Transverse colon (tissue), 3 donors: ENCODE measurements around the gene NPIPA3.
A peak's percentile ranks its signal among the peaks of the same experiment; 100 is the strongest.

Experiments
- CTCF ChIP-seq, 5 experiments: fragments of 200-600 bp in 3 of 5; fragments of 450-650 bp in 2 of 5; sonication (generic) in 3 of 5; IDR thresholded peaks; 1 replicate in 2 of 5; 2 replicates in 3 of 5; pipeline ENCODE4 v1.5.1; 2016 to 2017; ENCODE audit warnings: antibody characterized with exemption in 5 of 5, inconsistent platforms in 3 of 5, mild to moderate bottlenecking in 2 of 5, moderate library complexity in 1 of 5
- EP300 ChIP-seq: sonication (generic); formaldehyde crosslinking; IDR thresholded peaks from one replicate; pipeline ENCODE4 v1.6.1; 2017; ENCODE audit warnings: antibody characterized with exemption, low read depth
- POLR2A ChIP-seq: fragments of 450-650 bp; IDR thresholded peaks from one replicate; pipeline ENCODE4 v1.6.1; 2016; ENCODE audit warnings: antibody characterized with exemption, mild to moderate bottlenecking, moderate library complexity

GRCh38 chr16:14669776-14670175 lies 33.4 kb upstream of the NPIPA3 start:
- TF ChIP-seq CTCF (IDR thresholded peaks at IDR 0.05), result peak; percentile 14 to 86 (median 43)
- peak; percentile 22 for TF ChIP-seq POLR2A
- no peak for TF ChIP-seq EP300
